Upper lobe of right lung (tissue), 1 donor: Measurements from ENCODE around the gene NPIPA7. TPM values are rescaled to one million over a fixed set of nuclear protein-coding genes. Genes with fewer than 3 reads are reported as not detected.

Source experiments
- microRNA-seq: library from miRNA; unstranded; fragments of <30 nt; microRNA quantifications from one replicate; pipeline ENCODE4 v1.2.0, GENCODE V29; 2020; ENCODE audit warnings: borderline microRNAs expressed
- total RNA-seq: library from RNA; stranded (reverse); fragmentation: NEBNext Ultra II Directional; extraction: Animal tissue kit (Norgen Biotek cat#: 25700); gene quantifications from one replicate; pipeline ENCODE4 v1.2.1, GENCODE V29; 2021
- donor health status: DM: no; HTN: yes; CAD: no; lungs with severe emphysema.

Gene NPIPA7
- total RNA-seq, 1 donor from 2014 or later = 7.7 TPM

Small RNAs within 50 kb of the gene (microRNA-seq; reads per million reads assigned to microRNA genes)
- gene MIR6511A3 = not detected
- gene MIR6770-2 = not detected

Other genes starting within 250 kb of the NPIPA7 start
- gene ABCC6, start 155.6 kb upstream of the NPIPA7 start, total RNA-seq = 42.5 TPM
- 47.3 TPM for gene NOMO3, start 146.6 kb upstream of the NPIPA7 start, total RNA-seq